ENCODE data around the gene SMURF2.

Gene SMURF2

GRCh38 chr17:64498308-64499203 is 163.6 kb downstream of the SMURF2 start:
- DNase-seq (ENCODE audit: low spot score) (no peak), ATAC-seq (ENCODE audit: low read depth) (no peak; the same call in 2 of the 3 replicates)
- no peak overlapping the region for H3K4me3 ChIP-seq (ENCODE audit: severe bottlenecking)
- no peaks in the 10 kb centered on the region for H3K27me3 ChIP-seq (ENCODE audit: insufficient read depth, poor library complexity, severe bottlenecking)
- TF ChIP-seq CTCF (IDR thresholded peaks at IDR 0.05; ENCODE audit: poor library complexity, severe bottlenecking), result no peak
- H3K36me3 ChIP-seq (ENCODE audit: low read depth), result peaks cover 74% of the 10 kb centered on the region
- H3K4me1 ChIP-seq (ENCODE audit: insufficient read depth, poor library complexity, severe bottlenecking), result peaks cover 31% of the 10 kb centered on the region
- peak overlapping the region; percentile 86 for H3K27ac ChIP-seq (ENCODE audit: poor library complexity, severe bottlenecking)
- no peaks in the 10 kb centered on the region for H3K9me3 ChIP-seq (ENCODE audit: severe bottlenecking)

GRCh38 chr17:64497565-64498035 is 164.5 kb downstream of the SMURF2 start:
- Histone ChIP-seq H3K9me3 (ENCODE audit: severe bottlenecking) (no peaks in the 10 kb centered on the region), H3K27me3 (ENCODE audit: insufficient read depth, poor library complexity, severe bottlenecking) (no peaks in the 10 kb centered on the region), H3K27ac (ENCODE audit: poor library complexity, severe bottlenecking) (peak overlapping the region; percentile 86), H3K36me3 (ENCODE audit: low read depth) (peaks cover 74% of the 10 kb centered on the region), H3K4me1 (ENCODE audit: insufficient read depth, poor library complexity, severe bottlenecking) (peaks cover 24% of the 10 kb centered on the region), H3K4me3 (ENCODE audit: severe bottlenecking) (peak overlapping the region; percentile 62)
- ATAC-seq (ENCODE audit: low read depth), result no peak
- no peak for DNase-seq (ENCODE audit: low spot score)
- TF ChIP-seq CTCF (IDR thresholded peaks at IDR 0.05; ENCODE audit: poor library complexity, severe bottlenecking), result peak; percentile 42

GRCh38 chr17:64496786-64497564 is 165.1 kb downstream of the SMURF2 start, which contains the start of gene POLG2:
POLG2 (minus strand) TSS chr17:64497054; CDS start chr17:64496968, 86 bp downstream.
- peak within 1 kb of the TSS; percentile 62 for H3K4me3 ChIP-seq (ENCODE audit: severe bottlenecking)
- H3K9me3 ChIP-seq (ENCODE audit: severe bottlenecking), result no peaks in the 10 kb centered on the region
- H3K27me3 ChIP-seq (ENCODE audit: insufficient read depth, poor library complexity, severe bottlenecking), result no peaks in the 10 kb centered on the region
- H3K36me3 ChIP-seq (ENCODE audit: low read depth), result peaks cover 74% of the 10 kb centered on the region
- TF ChIP-seq CTCF (IDR thresholded peaks at IDR 0.05; ENCODE audit: poor library complexity, severe bottlenecking), result peak; percentile 62
- ATAC-seq (ENCODE audit: low read depth) (peak; percentile 79), DNase-seq (ENCODE audit: low spot score) (peak; percentile 95)
- peak within 1 kb of the TSS; percentile 86 for H3K27ac ChIP-seq (ENCODE audit: poor library complexity, severe bottlenecking)
- peaks cover 24% of the 10 kb centered on the region for H3K4me1 ChIP-seq (ENCODE audit: insufficient read depth, poor library complexity, severe bottlenecking)

GRCh38 chr17:64496348-64496785 is 165.7 kb downstream of the SMURF2 start:
- Histone ChIP-seq H3K4me3 (ENCODE audit: severe bottlenecking) (peak overlapping the region; percentile 62), H3K9me3 (ENCODE audit: severe bottlenecking) (no peaks in the 10 kb centered on the region), H3K36me3 (ENCODE audit: low read depth) (peaks cover 74% of the 10 kb centered on the region), H3K27me3 (ENCODE audit: insufficient read depth, poor library complexity, severe bottlenecking) (no peaks in the 10 kb centered on the region), H3K4me1 (ENCODE audit: insufficient read depth, poor library complexity, severe bottlenecking) (peaks cover 24% of the 10 kb centered on the region), H3K27ac (ENCODE audit: poor library complexity, severe bottlenecking) (peak overlapping the region; percentile 86)
- no peak for DNase-seq (ENCODE audit: low spot score)
- TF ChIP-seq CTCF (IDR thresholded peaks at IDR 0.05; ENCODE audit: poor library complexity, severe bottlenecking), result no peak
- no peak for ATAC-seq (ENCODE audit: low read depth)

Measured in RWPE2 (cell line).